ENCODE data around the gene ELMOD3.

ELMOD3 gene

DNA sequence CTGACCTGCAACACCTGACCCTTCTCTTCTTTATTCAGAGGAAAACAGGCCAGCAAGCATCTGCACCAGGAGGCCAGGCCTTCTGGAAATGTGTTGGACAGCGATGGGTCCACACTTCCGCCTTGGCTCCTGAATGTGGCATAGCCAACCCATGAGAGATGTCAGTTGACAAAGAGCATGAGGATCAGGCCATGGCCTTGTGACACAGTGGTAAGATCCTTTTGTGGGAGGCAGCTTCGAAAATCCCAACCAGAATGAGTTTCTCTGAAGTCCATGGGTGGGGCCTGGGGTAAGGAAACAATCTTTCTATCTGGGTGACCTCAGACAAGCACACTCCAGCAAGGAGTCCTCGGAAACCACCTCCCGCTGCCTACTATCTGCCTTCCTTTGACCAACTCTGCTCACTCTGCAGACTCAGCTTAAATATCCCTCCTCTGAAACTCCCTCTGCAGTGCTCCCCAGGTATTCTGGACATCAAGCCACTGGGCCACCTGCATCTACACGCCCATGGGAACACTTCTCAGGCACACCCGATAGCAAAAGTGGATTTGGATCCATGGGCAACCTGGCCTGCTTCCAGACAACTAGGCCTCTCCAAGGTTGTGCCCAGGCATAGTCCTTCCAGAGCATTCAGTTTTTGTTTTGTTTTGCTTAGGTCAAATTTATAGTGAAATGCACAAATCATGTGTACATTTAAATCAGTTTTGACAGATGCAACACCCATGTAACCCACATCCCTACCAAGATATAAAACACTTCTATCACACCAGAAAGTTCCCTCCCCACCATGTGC is 60.4 kb downstream of the ELMOD3 start:
- DNase-seq (ENCODE audit: low read depth), result no peak
- no peak overlapping the region for H3K4me3 ChIP-seq (ENCODE audit: low read depth, low read length)
- TF ChIP-seq CTCF (IDR thresholded peaks at IDR 0.05; ENCODE audit: insufficient read depth, low read depth, low read length, missing control alignments), result no peak

DNA sequence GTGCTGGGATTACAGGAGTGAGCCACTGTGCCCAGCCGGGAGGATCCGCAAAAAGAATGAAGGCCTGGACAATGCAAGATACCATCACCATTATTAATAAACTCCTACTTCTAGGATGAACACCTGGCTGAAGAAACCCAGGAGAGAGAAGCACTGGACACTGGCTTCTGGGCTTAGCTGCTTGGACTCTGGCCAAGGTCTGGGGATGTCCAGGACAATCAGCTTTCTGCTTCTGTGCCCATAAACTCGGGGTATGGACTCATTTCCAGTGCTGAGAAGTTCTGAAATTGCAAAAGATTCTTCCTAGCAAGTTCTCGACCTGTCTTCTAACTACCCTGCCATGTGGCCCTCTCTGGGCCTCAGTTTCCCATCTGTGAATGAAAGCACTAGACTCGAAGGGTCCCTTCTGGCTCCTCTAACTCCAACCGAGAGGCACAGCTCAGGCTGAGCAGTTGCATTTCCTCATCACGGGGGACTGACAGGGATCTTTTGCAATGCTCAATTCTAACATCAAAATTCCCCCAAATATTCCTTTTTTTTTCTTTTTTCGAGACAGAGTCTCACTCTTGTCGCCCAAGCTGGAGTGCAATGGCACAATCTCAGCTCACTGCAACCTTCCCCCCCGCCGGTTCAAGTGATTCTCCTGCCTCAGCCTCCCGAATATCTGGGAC is 61.5 kb downstream of the ELMOD3 start:
- no peak for TF ChIP-seq CTCF (IDR thresholded peaks at IDR 0.05; ENCODE audit: insufficient read depth, low read depth, low read length, missing control alignments)
- no peak for DNase-seq (ENCODE audit: low read depth)
- H3K4me3 ChIP-seq (ENCODE audit: low read depth, low read length), result no peak overlapping the region

DNA sequence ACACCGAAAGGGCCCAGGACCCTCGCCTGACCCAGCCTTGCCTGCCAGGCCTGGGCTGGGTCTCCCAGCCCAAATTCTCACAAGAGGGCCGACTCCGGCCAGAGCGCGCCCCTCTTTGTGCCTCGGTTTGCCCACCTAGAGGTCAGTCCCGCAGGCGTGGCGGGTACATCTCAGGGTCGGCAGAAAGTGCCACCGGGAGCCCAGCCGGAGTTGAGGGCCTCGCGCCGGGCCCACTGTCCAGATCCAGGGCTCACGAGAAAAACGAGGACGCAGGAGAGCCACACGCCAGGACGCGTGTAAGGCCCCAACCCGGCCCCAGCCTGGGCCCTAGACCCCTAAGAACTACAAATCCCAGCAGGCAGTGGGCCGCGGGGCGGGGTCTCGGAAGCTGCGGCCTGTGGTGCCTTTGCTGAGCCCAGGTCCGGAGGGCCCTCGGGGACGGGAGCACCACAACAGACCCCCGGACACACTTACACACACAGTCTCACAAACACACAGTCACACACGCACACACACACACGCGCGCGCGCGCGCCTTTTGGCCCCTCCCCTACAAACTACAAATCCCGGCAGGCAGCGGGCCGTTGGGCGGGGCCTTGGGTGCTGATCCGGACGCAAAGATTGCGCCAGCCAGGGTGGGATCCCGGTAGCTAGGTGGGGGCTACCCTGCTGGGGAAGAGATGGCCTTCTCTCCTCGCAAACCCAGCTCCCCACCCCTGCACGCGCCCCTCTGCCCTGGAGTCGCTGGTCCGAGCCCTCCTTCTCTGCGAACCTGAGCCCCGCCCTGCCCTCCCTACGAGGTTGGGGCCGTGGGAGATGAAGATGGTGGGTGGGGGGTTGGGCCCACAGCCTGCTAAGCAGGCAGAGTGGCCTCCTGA is 63.8 kb downstream of the ELMOD3 start, which contains the start of gene SH2D6:
TSS of gene SH2D6 (plus strand) at position 583 of the 877 bp plus-strand sequence. CDS start 10,752 bp downstream, outside the sequence.
- TF ChIP-seq CTCF (IDR thresholded peaks at IDR 0.05; ENCODE audit: insufficient read depth, low read depth, low read length, missing control alignments), result no peak
- peak; percentile 90 for DNase-seq (ENCODE audit: low read depth)
- peak within 1 kb of the TSS; percentile 89 for H3K4me3 ChIP-seq (ENCODE audit: low read depth, low read length)

DNA sequence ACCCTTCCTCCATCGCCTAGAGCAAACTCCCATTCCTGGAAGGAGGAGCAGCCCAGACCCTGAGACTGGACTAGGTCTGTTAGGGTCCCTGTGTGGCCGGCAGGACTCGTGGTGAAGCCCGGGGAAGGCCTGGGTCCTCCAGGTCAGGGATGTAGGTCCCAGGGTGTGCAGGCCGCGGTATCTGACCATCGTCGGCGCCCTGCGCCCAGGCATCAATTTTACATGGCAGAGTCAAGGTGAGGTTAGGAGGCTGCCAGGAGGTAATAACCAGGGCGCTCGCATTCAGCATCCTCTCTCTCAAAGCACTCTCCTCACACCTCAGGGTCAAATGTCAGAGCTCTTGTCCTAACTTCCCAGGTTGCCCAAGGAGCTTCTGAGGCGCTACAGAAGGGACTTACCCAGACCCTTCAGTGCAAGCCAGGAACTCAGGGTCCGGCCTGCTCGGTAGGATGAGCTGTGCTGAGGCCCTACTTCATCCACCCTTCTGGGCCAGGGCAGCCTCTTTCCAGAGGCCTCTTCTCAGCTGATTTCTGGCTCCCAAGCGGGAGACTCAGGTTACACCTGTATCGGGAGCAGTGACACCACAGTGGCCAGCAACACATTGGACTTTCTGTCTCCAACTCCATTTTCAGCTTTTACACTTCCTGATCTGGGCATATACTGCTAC is 64.6 kb downstream of the ELMOD3 start:
- H3K4me3 ChIP-seq (ENCODE audit: low read depth, low read length), result peak overlapping the region; percentile 89
- no peak for TF ChIP-seq CTCF (IDR thresholded peaks at IDR 0.05; ENCODE audit: insufficient read depth, low read depth, low read length, missing control alignments)
- no peak for DNase-seq (ENCODE audit: low read depth)

DNA sequence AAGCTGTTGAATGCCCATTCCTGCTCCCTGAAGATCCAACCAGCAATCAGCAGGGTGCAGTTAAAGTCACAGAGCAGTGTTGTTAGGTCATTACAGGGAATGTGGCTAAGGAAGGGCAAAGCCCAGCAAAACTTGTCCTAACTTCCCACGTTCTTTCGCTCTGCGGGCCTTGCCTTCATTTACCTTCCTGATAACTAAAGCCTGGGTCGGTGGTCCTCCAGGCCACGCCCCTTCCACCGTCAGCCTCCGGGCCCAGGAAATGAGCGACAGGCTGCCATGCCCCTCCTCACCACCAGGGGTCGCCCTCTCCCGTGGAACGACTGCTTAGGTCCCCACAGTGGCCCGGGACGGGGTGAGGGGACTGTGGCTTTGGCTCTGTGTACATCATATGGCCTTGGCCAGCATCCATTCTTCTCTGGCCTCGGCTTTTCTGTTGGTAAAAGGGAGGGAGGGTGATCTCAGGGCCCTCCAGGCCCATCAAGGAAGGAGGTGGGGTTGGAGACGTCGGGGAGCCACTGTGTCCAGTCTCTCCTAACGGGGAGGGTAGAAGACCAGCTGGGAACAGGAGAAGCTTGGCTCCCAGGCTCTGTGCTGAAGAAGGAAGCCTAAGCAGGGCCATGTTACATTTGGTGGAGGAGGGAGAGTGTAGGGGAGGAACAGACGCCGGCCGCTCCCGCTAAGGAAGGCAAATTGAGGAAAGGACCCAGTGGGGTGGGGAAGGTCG is 66.1 kb downstream of the ELMOD3 start:
- no peak overlapping the region for H3K4me3 ChIP-seq (ENCODE audit: low read depth, low read length)
- TF ChIP-seq CTCF (IDR thresholded peaks at IDR 0.05; ENCODE audit: insufficient read depth, low read depth, low read length, missing control alignments), result peak; percentile 100
- DNase-seq (ENCODE audit: low read depth), result peak; percentile 87

All from GM12865 (cell line).